Caco-2 (cell line): ENCODE results near the gene UBE2H. TPM values are rescaled to one million over a fixed set of nuclear protein-coding genes. Genes with fewer than 3 reads are reported as not detected.

Experiments
- BruUV-seq: library from RNA; stranded (reverse); fragments of 400-500 nt; replicated peaks from 2 replicates; lab custom pipeline; 2021; lab: Mats Ljungman, UMichigan
- CTCF ChIA-PET: fragments of 300-600 bp; sonication (Branson Sonifier 250); formaldehyde crosslinking; loops from one replicate; lab custom pipeline; 2022; ENCODE audit warnings: antibody characterized with exemption; lab: Charles Lee
- POLR2A ChIA-PET: fragments of 300-600 bp; sonication (Branson Sonifier 250); formaldehyde crosslinking; loops from one replicate; lab custom pipeline; 2022; ENCODE audit warnings: antibody characterized with exemption; lab: Charles Lee
- DNase-seq, 2 experiments: peaks; one replicate each; pipeline versions ENCODE4 v3.0.0 to v3.0.0-alpha.2; 2020 to 2022
- H3K27me3 ChIP-seq: replicated peaks from 2 replicates; pipeline ENCODE4 v1.6.0; 2011; ENCODE audit warnings: low read length; ENCODE audit not compliant: control insufficient read depth, insufficient read depth
- H3K36me3 ChIP-seq: 2 replicates; pipeline ENCODE4 v1.5.1; 2011; ENCODE audit warnings: low read length; ENCODE audit not compliant: control insufficient read depth, insufficient read depth
- H3K4me1 ChIP-seq: fragments of 250-450 bp; sonication (Bioruptor Pico); 2 replicates; pipeline ENCODE4 v1.5.1; 2020; ENCODE audit warnings: mild to moderate bottlenecking
- H3K4me3 ChIP-seq: 2 replicates; pipeline ENCODE4 v1.5.1; 2011; ENCODE audit warnings: low read depth, mild to moderate bottlenecking, control low read depth, low read length
- H3K9me3 ChIP-seq: fragments of 250-450 bp; sonication (Bioruptor Pico); 2 replicates; pipeline ENCODE4 v1.5.1; 2020; ENCODE audit warnings: mild to moderate bottlenecking, moderate library complexity
- H3K27ac Mint-ChIP-seq: one replicate; pipeline ENCODE4 v1.8.0; 2022; ENCODE audit warnings: mixed read lengths; ENCODE audit not compliant: unreplicated experiment
- H3K27me3 Mint-ChIP-seq: one replicate; pipeline ENCODE4 v1.8.0; 2022; ENCODE audit warnings: mixed read lengths; ENCODE audit not compliant: insufficient read depth, unreplicated experiment
- H3K36me3 Mint-ChIP-seq: one replicate; pipeline ENCODE4 v1.8.0; 2022; ENCODE audit warnings: mild to moderate bottlenecking, mixed read lengths; ENCODE audit not compliant: insufficient read depth, unreplicated experiment
- H3K4me1 Mint-ChIP-seq: one replicate; pipeline ENCODE4 v1.8.0; 2022; ENCODE audit warnings: low read depth, mixed read lengths; ENCODE audit not compliant: unreplicated experiment
- H3K4me3 Mint-ChIP-seq: one replicate; pipeline ENCODE4 v1.8.0; 2022; ENCODE audit warnings: mild to moderate bottlenecking, moderate library complexity, mixed read lengths; ENCODE audit not compliant: unreplicated experiment
- H3K9me3 Mint-ChIP-seq: one replicate; pipeline ENCODE4 v1.8.0; 2022; ENCODE audit warnings: mixed read lengths; ENCODE audit not compliant: unreplicated experiment
- CTCF ChIP-seq, 2 experiments: fragments of 200-600 bp in 1 of 2; IDR thresholded peaks; 1 replicate in 1 of 2; 2 replicates in 1 of 2; pipeline versions ENCODE4 v1.5.1 to v1.8.0; 2011 to 2022; ENCODE audit warnings: antibody characterized with exemption in 1 of 2, control low read depth in 1 of 2, inconsistent platforms in 1 of 2, low read depth in 1 of 2, low read length in 1 of 2, mild to moderate bottlenecking in 1 of 2, moderate library complexity in 1 of 2; ENCODE audit not compliant: insufficient read depth in 1 of 2, severe bottlenecking in 1 of 2, unreplicated experiment in 1 of 2
- intact Hi-C: fragments of 100-400 bp; cut with micrococcal nuclease; formaldehyde crosslinking; loops from one replicate; pipeline ENCODE4 v1.10.0; 2022; ENCODE audit not compliant: unreplicated experiment
- total RNA-seq: library from RNA; stranded (reverse); gene quantifications from 2 replicates; pipeline ENCODE4 v1.2.3, GENCODE V29; 2022

Gene UBE2H
- total RNA-seq, 1 experiment from 2014 or later: 35.7 TPM

GRCh38 chr7:129785685-129786514, 166.9 kb downstream of the UBE2H start:
- ChIA-PET POLR2A (no interaction called here), CTCF (interaction anchor here (0.6 to 1.6 kb wide), 2 partner anchors 39 to 51 kb away, joined by 3 to 5 read pairs; no protein-coding TSS in a partner anchor)
- intact Hi-C loops: no loop called here
- Histone ChIP-seq H3K36me3 (no peaks in the 10 kb centered on the region), H3K27me3 (no peaks in the 10 kb centered on the region), H3K9me3 (no peaks in the 10 kb centered on the region), H3K4me3 (no peak overlapping the region), H3K4me1 (peaks cover 4% of the 10 kb centered on the region; the same call in 1 of the 2 replicates)
- peaks cover 6% of the 10 kb centered on the region for H3K4me1 Mint-ChIP-seq
- no peaks in the 10 kb centered on the region for H3K9me3 Mint-ChIP-seq
- H3K27me3 Mint-ChIP-seq: no peaks in the 10 kb centered on the region
- H3K4me3 Mint-ChIP-seq: no peak overlapping the region
- H3K27ac Mint-ChIP-seq: no peak overlapping the region
- BruUV-seq: no TSS peak
- no peak for TF ChIP-seq CTCF (IDR thresholded peaks at IDR 0.05; ENCODE audit: insufficient read depth in 1 of 2, low read depth in 1 of 2, low read length in 1 of 2, severe bottlenecking in 1 of 2, unreplicated experiment in 1 of 2)
- DNase-seq: no peak
- H3K36me3 Mint-ChIP-seq: peaks cover 13% of the 10 kb centered on the region

GRCh38 chr7:129784783-129785684, 167.7 kb downstream of the UBE2H start:
- ChIA-PET CTCF (no interaction called here), POLR2A (no interaction called here)
- H3K27me3 Mint-ChIP-seq: no peaks in the 10 kb centered on the region
- no peak overlapping the region for H3K27ac Mint-ChIP-seq
- Histone ChIP-seq H3K36me3 (no peaks in the 10 kb centered on the region), H3K9me3 (no peaks in the 10 kb centered on the region), H3K27me3 (no peaks in the 10 kb centered on the region), H3K4me1 (peaks cover 4% of the 10 kb centered on the region; the same call in 1 of the 2 replicates), H3K4me3 (no peak overlapping the region)
- peaks cover 6% of the 10 kb centered on the region for H3K4me1 Mint-ChIP-seq
- H3K9me3 Mint-ChIP-seq: no peaks in the 10 kb centered on the region
- peaks cover 13% of the 10 kb centered on the region for H3K36me3 Mint-ChIP-seq
- no TSS peak for BruUV-seq
- DNase-seq: no peak
- TF ChIP-seq CTCF (IDR thresholded peaks at IDR 0.05; ENCODE audit: insufficient read depth in 1 of 2, low read depth in 1 of 2, low read length in 1 of 2, severe bottlenecking in 1 of 2, unreplicated experiment in 1 of 2): no peak
- no peak overlapping the region for H3K4me3 Mint-ChIP-seq
- intact Hi-C loops: loop anchor here (5.0 kb wide), 1 partner anchor 227 kb away; no protein-coding TSS in a partner anchor

- Mint-ChIP-seq H3K27ac (no peak overlapping the region), H3K36me3 (peaks cover 13% of the 10 kb centered on the region), H3K4me1 (peaks cover 6% of the 10 kb centered on the region), H3K27me3 (no peaks in the 10 kb centered on the region), H3K9me3 (no peaks in the 10 kb centered on the region), H3K4me3 (no peak overlapping the region)
- no peaks in the 10 kb centered on the region for H3K9me3 ChIP-seq
- H3K4me1 ChIP-seq: peaks cover 4% of the 10 kb centered on the region; the same call in 1 of the 2 replicates
- ChIA-PET POLR2A (no interaction called here), CTCF (no interaction called here)
- intact Hi-C loops: loop anchor here (5.0 kb wide), 1 partner anchor 228 kb away; no protein-coding TSS in a partner anchor
- H3K27me3 ChIP-seq: no peaks in the 10 kb centered on the region
- no peaks in the 10 kb centered on the region for H3K36me3 ChIP-seq
- H3K4me3 ChIP-seq: no peak overlapping the region
- BruUV-seq: no TSS peak
- no peak for DNase-seq
- TF ChIP-seq CTCF (IDR thresholded peaks at IDR 0.05; ENCODE audit: insufficient read depth in 1 of 2, low read depth in 1 of 2, low read length in 1 of 2, severe bottlenecking in 1 of 2, unreplicated experiment in 1 of 2): no peak
Observed at GRCh38 chr7:129784437-129784782, 168.3 kb downstream of the UBE2H start.
